IPS DF 19.7 (cell line): Measurements from ENCODE around the gene USP24.
"Not testable (repeated sequence)": the region's sequence is repeated elsewhere in the genome, so short reads cannot be mapped to it uniquely, and the experiment has no call there.

ENCODE experiments used
- DNase-seq: peaks from one replicate; pipeline ENCODE4 v3.0.0-alpha.2; 2013; ENCODE audit warnings: low read depth, low spot score

The USP24 gene

GRCh38 chr1:55232448-55233144, 17.4 kb upstream of the USP24 start:
- DNase-seq, result no peak

GRCh38 chr1:55231745-55232144, 16.6 kb upstream of the USP24 start:
- no peak for DNase-seq

- no peak for DNase-seq
These were observed 15.5 kb upstream of the USP24 start for GRCh38 chr1:55230659-55231058.

- not testable (repeated sequence) for DNase-seq
These were observed 14.6 kb upstream of the USP24 start for GRCh38 chr1:55229726-55230125.

GRCh38 chr1:55225228-55225627, 10.1 kb upstream of the USP24 start:
- DNase-seq, result no peak

GRCh38 chr1:55224729-55225128, 9.6 kb upstream of the USP24 start:
- DNase-seq, result no peak

GRCh38 chr1:55222152-55222551, 7.0 kb upstream of the USP24 start:
- no peak for DNase-seq

GRCh38 chr1:55217226-55217986, 2.2 kb upstream of the USP24 start:
- DNase-seq, result no peak

GRCh38 chr1:55216096-55216495, 932 bp upstream of the USP24 start:
- no peak for DNase-seq

GRCh38 chr1:55214934-55215193, 300 bp downstream of the USP24 start:
- DNase-seq, result no peak

- DNase-seq, result no peak
These were observed 791 bp downstream of the USP24 start for GRCh38 chr1:55214212-55214933.

GRCh38 chr1:55213885-55214211, 1.3 kb downstream of the USP24 start:
- no peak for DNase-seq

- no peak for DNase-seq
These were observed 1.8 kb downstream of the USP24 start for GRCh38 chr1:55213151-55213884.

- DNase-seq, result no peak
These were observed 2.6 kb downstream of the USP24 start for GRCh38 chr1:55212349-55213150.

GRCh38 chr1:55211863-55212262, 3.3 kb downstream of the USP24 start:
- no peak for DNase-seq

GRCh38 chr1:55210990-55211801, 4.0 kb downstream of the USP24 start:
- DNase-seq, result no peak

GRCh38 chr1:55209247-55209646, 5.9 kb downstream of the USP24 start:
- no peak for DNase-seq

GRCh38 chr1:55206210-55206609, 9.0 kb downstream of the USP24 start:
- no peak for DNase-seq

GRCh38 chr1:55204997-55205396, 10.2 kb downstream of the USP24 start:
- no peak for DNase-seq

GRCh38 chr1:55203064-55203463, 12.1 kb downstream of the USP24 start:
- no peak for DNase-seq

GRCh38 chr1:55200667-55201066, 14.5 kb downstream of the USP24 start:
- no peak for DNase-seq
